ENCODE measurements around the gene CHKA. TPM values are rescaled to one million over a fixed set of nuclear protein-coding genes. Genes with fewer than 3 reads are reported as not detected.

The CHKA gene
- total RNA-seq, 4 donors from 2014 or later: 7.8 to 21.4 (median 15.3) TPM

DNA sequence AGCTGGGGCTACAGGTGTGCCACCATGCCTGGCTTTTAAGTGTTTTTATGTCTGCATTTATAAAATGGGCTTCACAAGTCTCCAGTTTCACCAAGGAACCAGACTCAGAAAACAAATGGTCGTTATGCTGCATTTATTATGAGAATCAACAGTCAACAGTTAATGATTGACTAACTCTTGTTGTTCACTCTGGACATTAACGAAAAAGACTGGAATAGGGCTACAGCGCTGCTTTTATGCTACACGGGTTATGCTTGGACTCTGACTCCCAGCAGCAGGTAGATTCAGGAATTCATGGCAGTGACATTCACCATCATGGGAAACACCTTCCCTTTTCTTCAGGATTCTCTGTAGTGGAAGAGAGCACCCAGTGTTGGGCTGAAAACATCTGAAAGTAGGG lies 44.4 kb upstream of the CHKA start:
- no peaks in the 10 kb centered on the region for H3K27me3 ChIP-seq
- H3K36me3 ChIP-seq: peaks cover 63% of the 10 kb centered on the region
- DNase-seq (ENCODE audit: low spot score in 2 of 2): no peak
- no peaks in the 10 kb centered on the region for H3K4me1 ChIP-seq
- TF ChIP-seq POLR2AphosphoS5 (IDR thresholded peaks at IDR 0.05): no peak
- no peak for TF ChIP-seq EP300 (IDR thresholded peaks at IDR 0.05)
- TF ChIP-seq CTCF (IDR thresholded peaks at IDR 0.05): no peak
- TF ChIP-seq POLR2A (IDR thresholded peaks at IDR 0.05): no peak
- no peak overlapping the region for H3K27ac ChIP-seq
- no peak overlapping the region for H3K4me3 ChIP-seq
- WGBS: 86% methylated on average over 4 of the region's 4 CpGs
- no peaks in the 10 kb centered on the region for H3K9me3 ChIP-seq

- H3K4me1 ChIP-seq: no peaks in the 10 kb centered on the region
- no peaks in the 10 kb centered on the region for H3K9me3 ChIP-seq
- H3K36me3 ChIP-seq: peaks cover 51% of the 10 kb centered on the region
- WGBS: 95% methylated on average over 2 of the region's 2 CpGs
- H3K27me3 ChIP-seq: no peaks in the 10 kb centered on the region
- DNase-seq (ENCODE audit: low spot score in 2 of 2): no peak
- H3K4me3 ChIP-seq: no peak overlapping the region
- no peak for TF ChIP-seq POLR2AphosphoS5 (IDR thresholded peaks at IDR 0.05)
- no peak overlapping the region for H3K27ac ChIP-seq
These were observed 43.2 kb upstream of the CHKA start for GRCh38 chr11:68164437-68164836.

- H3K4me1 ChIP-seq: no peaks in the 10 kb centered on the region
- peaks cover 49% of the 10 kb centered on the region for H3K36me3 ChIP-seq
- H3K4me3 ChIP-seq: no peak overlapping the region
- DNase-seq (ENCODE audit: low spot score in 2 of 2): no peak
- H3K27me3 ChIP-seq: no peaks in the 10 kb centered on the region
- no peaks in the 10 kb centered on the region for H3K9me3 ChIP-seq
- H3K27ac ChIP-seq: no peak overlapping the region
- WGBS: 72% methylated on average over 11 of the region's 11 CpGs
- TF ChIP-seq CTCF (IDR thresholded peaks at IDR 0.05) (no peak), EP300 (IDR thresholded peaks at IDR 0.05) (no peak), POLR2A (IDR thresholded peaks at IDR 0.05) (no peak), POLR2AphosphoS5 (IDR thresholded peaks at IDR 0.05) (no peak)
These were observed 42.5 kb upstream of the CHKA start for GRCh38 chr11:68163691-68164090.

GRCh38 chr11:68160100-68160695 lies 39.0 kb upstream of the CHKA start:
- 76% methylated on average over 7 of the region's 7 CpGs for WGBS
- no peak for TF ChIP-seq POLR2AphosphoS5 (IDR thresholded peaks at IDR 0.05)
- no peaks in the 10 kb centered on the region for H3K27me3 ChIP-seq
- peaks cover 26% of the 10 kb centered on the region for H3K36me3 ChIP-seq
- no peak overlapping the region for H3K27ac ChIP-seq
- H3K4me3 ChIP-seq: no peak overlapping the region
- H3K4me1 ChIP-seq: no peaks in the 10 kb centered on the region
- H3K9me3 ChIP-seq: no peaks in the 10 kb centered on the region
- DNase-seq (ENCODE audit: low spot score in 2 of 2): no peak

DNA sequence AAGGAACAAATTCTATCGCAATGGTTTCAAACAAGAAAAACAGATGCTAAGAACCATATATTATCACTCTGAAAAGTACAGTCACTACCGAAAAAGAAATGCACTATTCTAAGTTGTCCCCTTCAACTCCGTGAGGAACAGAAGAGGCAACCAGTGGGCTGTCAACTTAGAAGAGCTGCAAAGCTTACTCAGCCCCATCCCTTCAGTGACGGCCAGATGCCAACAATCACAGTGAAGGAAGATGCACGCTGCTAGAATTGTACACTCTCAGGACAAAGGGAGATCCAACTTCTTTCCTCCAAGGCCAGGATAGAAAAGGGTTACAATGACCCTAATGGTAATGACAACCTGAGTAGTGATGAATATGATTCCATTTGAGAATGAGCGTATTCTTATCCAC lies 38.5 kb upstream of the CHKA start:
- no peak overlapping the region for H3K4me3 ChIP-seq
- no peak for DNase-seq (ENCODE audit: low spot score in 2 of 2)
- H3K27ac ChIP-seq: no peak overlapping the region
- H3K4me1 ChIP-seq: no peaks in the 10 kb centered on the region
- TF ChIP-seq POLR2A (IDR thresholded peaks at IDR 0.05) (no peak), CTCF (IDR thresholded peaks at IDR 0.05) (no peak), EP300 (IDR thresholded peaks at IDR 0.05) (no peak), POLR2AphosphoS5 (IDR thresholded peaks at IDR 0.05) (no peak)
- no peaks in the 10 kb centered on the region for H3K9me3 ChIP-seq
- 77% methylated on average over 6 of the region's 6 CpGs for WGBS
- H3K36me3 ChIP-seq: peaks cover 24% of the 10 kb centered on the region
- no peaks in the 10 kb centered on the region for H3K27me3 ChIP-seq

- DNase-seq (ENCODE audit: low spot score in 2 of 2): no peak
- 92% methylated on average over 9 of the region's 9 CpGs for WGBS
- TF ChIP-seq POLR2AphosphoS5 (IDR thresholded peaks at IDR 0.05) (no peak), POLR2A (IDR thresholded peaks at IDR 0.05) (no peak), CTCF (IDR thresholded peaks at IDR 0.05) (no peak), EP300 (IDR thresholded peaks at IDR 0.05) (no peak)
These were observed 38.0 kb upstream of the CHKA start for GRCh38 chr11:68159161-68159560.

More at GRCh38 chr11:68159161-68159560, 38.0 kb upstream of the CHKA start:
- Histone ChIP-seq H3K4me1 (no peaks in the 10 kb centered on the region), H3K36me3 (peaks cover 24% of the 10 kb centered on the region), H3K4me3 (no peak overlapping the region), H3K9me3 (no peaks in the 10 kb centered on the region), H3K27me3 (no peaks in the 10 kb centered on the region), H3K27ac (no peak overlapping the region)

Measured in suprapubic skin (tissue), 4 donors.